GM23338 (cell line): ENCODE data around the gene TIMM50.

Experiments used
- CREB1 ChIP-seq: fragments of 250-450 bp; sonication (Bioruptor Pico); IDR thresholded peaks from 2 replicates; pipeline ENCODE4 v1.5.0; 2020; ENCODE audit warnings: low read depth, mild to moderate bottlenecking, moderate library complexity
- EZH2 ChIP-seq: fragments of 200-600 bp; sonication (generic); IDR thresholded peaks from one replicate; pipeline ENCODE4 v1.8.0; 2017; ENCODE audit warnings: antibody characterized with exemption, mild to moderate bottlenecking, low read depth; ENCODE audit not compliant: unreplicated experiment
- EZH2phosphoT487 ChIP-seq: fragments of 200-600 bp; sonication (generic); IDR thresholded peaks from one replicate; pipeline ENCODE4 v1.8.1; 2018; ENCODE audit warnings: antibody characterized with exemption; ENCODE audit not compliant: unreplicated experiment
- POLR2AphosphoS5 ChIP-seq: IDR thresholded peaks from 2 replicates; pipeline ENCODE4 v1.6.1; 2016; ENCODE audit warnings: antibody characterized with exemption, low read depth
- TF ChIP-seq, protein P1 (sequence below), 2 experiments: fragments of 200-600 bp in 1 of 2; sonication (generic) in 1 of 2; conservative IDR thresholded peaks; 2 replicates each; pipeline versions ENCODE4 v1.5.1 to v1.6.1; 2016 to 2017; ENCODE audit warnings: antibody characterized with exemption in 2 of 2, low read depth in 2 of 2, mild to moderate bottlenecking in 2 of 2, moderate library complexity in 1 of 2
- TF ChIP-seq, protein P2 (sequence below): IDR thresholded peaks from one replicate; pipeline ENCODE4 v1.6.1; 2018; ENCODE audit warnings: antibody characterized with exemption; ENCODE audit not compliant: unreplicated experiment

DNA sequence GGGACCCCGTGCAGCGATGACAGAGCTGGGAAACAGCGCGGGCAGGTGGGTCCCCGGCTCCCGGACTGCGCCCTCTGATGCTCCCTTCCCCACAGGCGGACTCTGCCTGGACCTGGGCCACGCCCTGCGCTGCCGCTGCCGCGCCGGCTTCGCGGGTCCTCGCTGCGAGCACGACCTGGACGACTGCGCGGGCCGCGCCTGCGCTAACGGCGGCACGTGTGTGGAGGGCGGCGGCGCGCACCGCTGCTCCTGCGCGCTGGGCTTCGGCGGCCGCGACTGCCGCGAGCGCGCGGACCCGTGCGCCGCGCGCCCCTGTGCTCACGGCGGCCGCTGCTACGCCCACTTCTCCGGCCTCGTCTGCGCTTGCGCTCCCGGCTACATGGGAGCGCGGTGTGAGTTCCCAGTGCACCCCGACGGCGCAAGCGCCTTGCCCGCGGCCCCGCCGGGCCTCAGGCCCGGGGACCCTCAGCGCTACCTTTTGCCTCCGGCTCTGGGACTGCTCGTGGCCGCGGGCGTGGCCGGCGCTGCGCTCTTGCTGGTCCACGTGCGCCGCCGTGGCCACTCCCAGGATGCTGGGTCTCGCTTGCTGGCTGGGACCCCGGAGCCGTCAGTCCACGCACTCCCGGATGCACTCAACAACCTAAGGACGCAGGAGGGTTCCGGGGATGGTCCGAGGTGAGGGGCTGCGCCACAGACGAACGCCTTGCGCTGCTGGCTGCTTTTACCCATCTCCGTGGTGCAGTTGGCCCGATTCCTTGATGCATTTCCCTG is 26.5 kb downstream of the TIMM50 start:
- TF ChIP-seq, protein P1, sequence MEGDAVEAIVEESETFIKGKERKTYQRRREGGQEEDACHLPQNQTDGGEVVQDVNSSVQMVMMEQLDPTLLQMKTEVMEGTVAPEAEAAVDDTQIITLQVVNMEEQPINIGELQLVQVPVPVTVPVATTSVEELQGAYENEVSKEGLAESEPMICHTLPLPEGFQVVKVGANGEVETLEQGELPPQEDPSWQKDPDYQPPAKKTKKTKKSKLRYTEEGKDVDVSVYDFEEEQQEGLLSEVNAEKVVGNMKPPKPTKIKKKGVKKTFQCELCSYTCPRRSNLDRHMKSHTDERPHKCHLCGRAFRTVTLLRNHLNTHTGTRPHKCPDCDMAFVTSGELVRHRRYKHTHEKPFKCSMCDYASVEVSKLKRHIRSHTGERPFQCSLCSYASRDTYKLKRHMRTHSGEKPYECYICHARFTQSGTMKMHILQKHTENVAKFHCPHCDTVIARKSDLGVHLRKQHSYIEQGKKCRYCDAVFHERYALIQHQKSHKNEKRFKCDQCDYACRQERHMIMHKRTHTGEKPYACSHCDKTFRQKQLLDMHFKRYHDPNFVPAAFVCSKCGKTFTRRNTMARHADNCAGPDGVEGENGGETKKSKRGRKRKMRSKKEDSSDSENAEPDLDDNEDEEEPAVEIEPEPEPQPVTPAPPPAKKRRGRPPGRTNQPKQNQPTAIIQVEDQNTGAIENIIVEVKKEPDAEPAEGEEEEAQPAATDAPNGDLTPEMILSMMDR (conservative IDR thresholded peaks at IDR 0.05; ENCODE audit: low read depth in 2 of 2): no peak
- TF ChIP-seq EZH2: peak; percentile 42
- peak; percentile 38; the same call in 1 of the 2 replicates for TF ChIP-seq POLR2AphosphoS5
- TF ChIP-seq, protein P2, sequence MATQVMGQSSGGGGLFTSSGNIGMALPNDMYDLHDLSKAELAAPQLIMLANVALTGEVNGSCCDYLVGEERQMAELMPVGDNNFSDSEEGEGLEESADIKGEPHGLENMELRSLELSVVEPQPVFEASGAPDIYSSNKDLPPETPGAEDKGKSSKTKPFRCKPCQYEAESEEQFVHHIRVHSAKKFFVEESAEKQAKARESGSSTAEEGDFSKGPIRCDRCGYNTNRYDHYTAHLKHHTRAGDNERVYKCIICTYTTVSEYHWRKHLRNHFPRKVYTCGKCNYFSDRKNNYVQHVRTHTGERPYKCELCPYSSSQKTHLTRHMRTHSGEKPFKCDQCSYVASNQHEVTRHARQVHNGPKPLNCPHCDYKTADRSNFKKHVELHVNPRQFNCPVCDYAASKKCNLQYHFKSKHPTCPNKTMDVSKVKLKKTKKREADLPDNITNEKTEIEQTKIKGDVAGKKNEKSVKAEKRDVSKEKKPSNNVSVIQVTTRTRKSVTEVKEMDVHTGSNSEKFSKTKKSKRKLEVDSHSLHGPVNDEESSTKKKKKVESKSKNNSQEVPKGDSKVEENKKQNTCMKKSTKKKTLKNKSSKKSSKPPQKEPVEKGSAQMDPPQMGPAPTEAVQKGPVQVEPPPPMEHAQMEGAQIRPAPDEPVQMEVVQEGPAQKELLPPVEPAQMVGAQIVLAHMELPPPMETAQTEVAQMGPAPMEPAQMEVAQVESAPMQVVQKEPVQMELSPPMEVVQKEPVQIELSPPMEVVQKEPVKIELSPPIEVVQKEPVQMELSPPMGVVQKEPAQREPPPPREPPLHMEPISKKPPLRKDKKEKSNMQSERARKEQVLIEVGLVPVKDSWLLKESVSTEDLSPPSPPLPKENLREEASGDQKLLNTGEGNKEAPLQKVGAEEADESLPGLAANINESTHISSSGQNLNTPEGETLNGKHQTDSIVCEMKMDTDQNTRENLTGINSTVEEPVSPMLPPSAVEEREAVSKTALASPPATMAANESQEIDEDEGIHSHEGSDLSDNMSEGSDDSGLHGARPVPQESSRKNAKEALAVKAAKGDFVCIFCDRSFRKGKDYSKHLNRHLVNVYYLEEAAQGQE: no peak
- TF ChIP-seq EZH2phosphoT487: no peak
- no peak for TF ChIP-seq CREB1 (CRISPR knock-in tag)
